Heart left ventricle (tissue), 16 donors: ENCODE data around the gene MRC1. TPM values are rescaled to one million over a fixed set of nuclear protein-coding genes. Genes with fewer than 3 reads are reported as not detected.

Experiments
- ATAC-seq, 4 donors: fragments of 200-7000 bp; cut with Tn5 transposase; one replicate each; pipeline ENCODE4 v1.9.1; 2020 to 2022; ENCODE audit warnings: moderate library complexity in 4 of 4, mild to moderate bottlenecking in 3 of 4, moderate number of reproducible peaks in 1 of 4
- DNase-seq, 5 donors: peaks; one replicate each; pipeline ENCODE4 v3.0.0-alpha.2; 2020
- H3K27ac ChIP-seq, 12 donors: fragments of 200-600 bp; sonication (generic) in 4 of 12; one replicate each; pipeline versions ENCODE4 v1.5.0 to v1.8.0; 2016 to 2022; ENCODE audit warnings: mild to moderate bottlenecking in 2 of 12
- H3K27me3 ChIP-seq, 9 donors: fragments of 200-600 bp; sonication (generic) in 2 of 9; one replicate each; pipeline versions ENCODE4 v1.5.1 to v1.8.0; 2016 to 2022; ENCODE audit warnings: mild to moderate bottlenecking in 3 of 9
- H3K36me3 ChIP-seq, 9 donors: fragments of 200-600 bp; sonication (generic) in 2 of 9; one replicate each; pipeline versions ENCODE4 v1.5.0 to v1.8.0; 2018 to 2022; ENCODE audit warnings: mild to moderate bottlenecking in 2 of 9
- H3K4me1 ChIP-seq, 12 donors: fragments of 200-600 bp; sonication (generic) in 4 of 12; one replicate each; pipeline versions ENCODE4 v1.5.0 to v1.8.0; 2016 to 2022; ENCODE audit warnings: mild to moderate bottlenecking in 3 of 12
- H3K4me3 ChIP-seq, 12 donors: fragments of 200-600 bp; sonication (generic) in 4 of 12; one replicate each; pipeline versions ENCODE4 v1.5.0 to v1.8.0; 2017 to 2022; ENCODE audit warnings: mild to moderate bottlenecking in 9 of 12, moderate library complexity in 4 of 12
- H3K9me3 ChIP-seq, 12 donors: fragments of 200-600 bp; sonication (generic) in 4 of 12; one replicate each; pipeline versions ENCODE4 v1.5.0 to v1.8.0; 2016 to 2022; ENCODE audit warnings: mild to moderate bottlenecking in 1 of 12
- CTCF ChIP-seq, 12 donors: fragments of 200-600 bp; sonication (generic) in 4 of 12; IDR thresholded peaks; one replicate each; pipeline versions ENCODE4 v1.5.0 to v1.8.0; 2018 to 2022; ENCODE audit warnings: antibody characterized with exemption in 12 of 12, mild to moderate bottlenecking in 5 of 12
- POLR2A ChIP-seq, 2 donors: fragments of 450-650 bp; IDR thresholded peaks; one replicate each; pipeline ENCODE4 v1.6.1; 2017; ENCODE audit warnings: antibody characterized with exemption in 2 of 2, mild to moderate bottlenecking in 2 of 2, moderate library complexity in 2 of 2
- WGBS, 4 donors: extraction: QIAGEN DNeasy Blood & Tissue Kit in 2 of 4; methylation state at CpG; one replicate each; pipeline versions ENCODE4 v1.1.5 to v1.1.7; 2013 to 2018; 5-methylcytosine and 5-hydroxymethylcytosine counted together
- intact Hi-C, 10 donors: fragments of 100-400 bp; cut with DNase I; formaldehyde crosslinking; loops; one replicate each; pipeline versions ENCODE4 v1.11.1 to v1.14.2; 2022
- polyA plus RNA-seq, 2 donors: library from polyadenylated mRNA; stranded (reverse); fragments of 200-250 nt; gene quantifications; one replicate each; pipeline ENCODE4 v1.2.3, GENCODE V29; 2013
- total RNA-seq, 9 donors: library from RNA; depleted of rRNA in 2 of 9; stranded (reverse); fragments of >200 nt in 2 of 9; fragmentation: NEBNext Ultra II Directional in 3 of 9; extraction: Animal tissue kit (Norgen Biotek cat#: 25700) in 3 of 9; gene quantifications; one replicate each; pipeline versions ENCODE4 v1.1.0 to v1.2.4, GENCODE V29; 2016 to 2023
- donor health status: ischemic (EF 13 %, LVEDD 7.1; RV severe dilation, severe dysfunction).
- donor health status: healthy with polysubstance abuse.
- donor health status: DM: no; HTN: yes; CAD: no.
- donor health status: DM: no; HTN: no; CAD: no.
- donor health status: ischemic (EF 25% LVEDD 6.9; RV normal size, moderate dysfunction).
- donor health status: ischemic (EF 25% LVEDD 5.7; RV mildly dilated, moderate dysfunction).
- donor health status: healthy.
- donor health status: DM: yes; HTN: yes; CAD: no.
- donor health status: ischemic (EF 35%, LVEDD 5.7; RV mildly dilated, moderate dysfunction).
- donor health status: nonischemic (EF 11% LVEDD 7.7; RV severe dilation, severe dysfunction).
- donor health status: DM: yes; HTN: yes; CAD: no.
- donor health status: PGD.
- donor health status: ischemic (EF 29% LVEDD 5.4; RV normal size, mild dysfunction).
- donor health status: nonischemic (EF 23%, LVEDD 6.1; RV moderate dilation, normal function).

Gene MRC1
- total and polyA plus RNA-seq, 11 donors, result 3.1 to 144 (median 9.7) TPM

- H3K27ac ChIP-seq, result peak overlapping the region in 1 of 12 donors; percentile 63
- 85 to 89% (median 87%) methylated on average over 5 of the region's 5 CpGs for WGBS, 4 donors
- no peak for ATAC-seq
These were observed 40.7 kb upstream of the MRC1 start for GRCh38 chr10:17768496-17768895.

GRCh38 chr10:17768957-17769356 is 40.2 kb upstream of the MRC1 start:
- intact Hi-C loops, result no loop called here
- Histone ChIP-seq H3K9me3 (peaks cover 0 to 6% (median 0%) of the 10 kb centered on the region in 12 donors), H3K27ac (peak overlapping the region in 1 of 12 donors; percentile 63), H3K4me1 (peaks cover 0 to 25% (median 0%) of the 10 kb centered on the region in 12 donors), H3K4me3 (no peak overlapping the region), H3K36me3 (no peaks in the 10 kb centered on the region), H3K27me3 (no peaks in the 10 kb centered on the region)
- no peak for DNase-seq
- TF ChIP-seq CTCF (IDR thresholded peaks at IDR 0.05) (no peak), POLR2A (IDR thresholded peaks at IDR 0.05) (no peak)
- WGBS, 4 donors, result 37 to 48% (median 42%) methylated on average over 5 of the region's 5 CpGs
- peak in 1 of 4 donors; percentile 34 for ATAC-seq

More at GRCh38 chr10:17768496-17768895, 40.7 kb upstream of the MRC1 start:
- H3K9me3 ChIP-seq, result peaks cover 0 to 6% (median 0%) of the 10 kb centered on the region in 12 donors
- no peaks in the 10 kb centered on the region for H3K27me3 ChIP-seq
- no peaks in the 10 kb centered on the region for H3K36me3 ChIP-seq
- DNase-seq, result no peak
- H3K4me3 ChIP-seq, result no peak overlapping the region
- intact Hi-C loops, result no loop called here
- no peak for TF ChIP-seq CTCF (IDR thresholded peaks at IDR 0.05)
- no peak for TF ChIP-seq POLR2A (IDR thresholded peaks at IDR 0.05)
- peaks cover 0 to 25% (median 0%) of the 10 kb centered on the region in 12 donors for H3K4me1 ChIP-seq

- Histone ChIP-seq H3K9me3 (peaks cover 0 to 1% (median 0%) of the 10 kb centered on the region in 12 donors), H3K27me3 (no peaks in the 10 kb centered on the region), H3K4me1 (peaks cover 0 to 20% (median 0%) of the 10 kb centered on the region in 12 donors), H3K4me3 (peak overlapping the region in 1 of 12 donors; percentile 42), H3K27ac (peak overlapping the region in 2 of 12 donors; percentile 7 to 67), H3K36me3 (no peaks in the 10 kb centered on the region)
- DNase-seq (no peak), ATAC-seq (peak in 1 of 4 donors; percentile 34)
- TF ChIP-seq CTCF (IDR thresholded peaks at IDR 0.05), result no peak
- no peak for TF ChIP-seq POLR2A (IDR thresholded peaks at IDR 0.05)
- 79 to 84% (median 83%) methylated on average over 4 of the region's 4 CpGs for whole genome bisulfite sequencing, 4 donors
- intact Hi-C loops, result no loop called here
These were observed 38.1 kb upstream of the MRC1 start for GRCh38 chr10:17771017-17771416.

DNA sequence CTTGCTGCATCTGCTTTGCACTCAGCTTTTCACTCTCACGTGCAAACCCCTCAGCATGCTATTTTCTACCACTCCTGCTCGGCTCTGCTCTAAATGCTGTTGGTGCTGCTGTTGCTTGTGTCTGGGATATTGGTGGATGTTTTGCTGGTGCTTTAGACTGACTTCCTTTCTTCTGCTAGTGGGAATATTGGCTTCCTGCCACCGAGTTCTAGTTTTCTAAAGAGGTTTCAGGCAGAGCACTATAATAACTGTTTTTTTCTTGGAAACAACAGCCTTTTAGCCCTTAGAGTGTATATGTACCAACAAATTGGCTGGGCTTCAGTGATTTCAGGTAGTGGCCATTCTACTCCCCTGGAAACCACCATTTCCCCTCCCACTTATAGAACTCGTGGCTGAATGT is 29.4 kb upstream of the MRC1 start:
- TF ChIP-seq POLR2A (IDR thresholded peaks at IDR 0.05), result no peak
- TF ChIP-seq CTCF (IDR thresholded peaks at IDR 0.05), result no peak
- DNase-seq, result no peak
- no peak for ATAC-seq
- WGBS, 4 donors, result 38 to 49% (median 44%) methylated on average over 4 of the region's 4 CpGs
- Histone ChIP-seq H3K27me3 (no peaks in the 10 kb centered on the region), H3K9me3 (no peaks in the 10 kb centered on the region), H3K4me3 (no peak overlapping the region), H3K4me1 (peaks cover 0 to 38% (median 6%) of the 10 kb centered on the region in 12 donors), H3K36me3 (no peaks in the 10 kb centered on the region), H3K27ac (no peak overlapping the region)
- intact Hi-C loops, result no loop called here
